H1 (cell line): ENCODE measurements around the gene FAIM2.

Experiments
- ATF2 ChIP-seq: IDR thresholded peaks from 2 replicates; pipeline ENCODE4 v1.6.1; 2012; ENCODE audit warnings: low read length, inconsistent platforms
- CREB1 ChIP-seq: IDR thresholded peaks from 2 replicates; pipeline ENCODE4 v1.6.1; 2012; ENCODE audit warnings: inconsistent platforms
- EGR1 ChIP-seq: IDR thresholded peaks from 2 replicates; pipeline ENCODE4 v1.6.1; 2011; ENCODE audit warnings: low read depth, low read length, borderline replicate concordance
- EZH2 ChIP-seq: fragments of 200-600 bp; sonication (generic); IDR thresholded peaks from 2 replicates; pipeline ENCODE4 v1.7.1; 2012; ENCODE audit warnings: low read depth, mild to moderate bottlenecking, moderate library complexity, low read length, inconsistent platforms; ENCODE audit not compliant: severe bottlenecking
- POLR2A ChIP-seq, 2 experiments: IDR thresholded peaks; 1 replicate in 1 of 2; 2 replicates in 1 of 2; pipeline ENCODE4 v1.6.1; 2011; ENCODE audit warnings: low read depth in 2 of 2, low read length in 2 of 2, mild to moderate bottlenecking in 2 of 2; ENCODE audit errors: control extremely low read depth in 1 of 2
- POLR2AphosphoS5 ChIP-seq: IDR thresholded peaks from 2 replicates; pipeline ENCODE4 v1.6.1; 2011; ENCODE audit warnings: low read depth, low read length
- RFX5 ChIP-seq: IDR thresholded peaks from 2 replicates; pipeline ENCODE4 v1.6.1; 2011; ENCODE audit warnings: low read depth, low read length, improper control_type of control experiment, borderline replicate concordance
- RXRA ChIP-seq: IDR thresholded peaks from 2 replicates; pipeline ENCODE4 v1.6.1; 2011; ENCODE audit warnings: low read depth, mild to moderate bottlenecking, low read length, moderate library complexity; ENCODE audit not compliant: insufficient read depth
- SIN3A ChIP-seq, 2 experiments: IDR thresholded peaks in 1 of 2; conservative IDR thresholded peaks in 1 of 2; 2 replicates each; pipeline ENCODE4 v1.6.1; 2011 to 2012; ENCODE audit warnings: low read length in 2 of 2, improper control_type of control experiment in 1 of 2, low read depth in 1 of 2, mild to moderate bottlenecking in 1 of 2
- ZNF274 ChIP-seq: IDR thresholded peaks from 2 replicates; pipeline ENCODE4 v1.7.0; 2012; ENCODE audit warnings: low read length, borderline replicate concordance; ENCODE audit errors: extremely low read depth
- TF ChIP-seq, protein P1 (sequence below), 3 experiments: IDR thresholded peaks; 1 replicate in 2 of 3; 2 replicates in 1 of 3; pipeline versions ENCODE4 v1.5.1 to v1.6.1; 2011; ENCODE audit warnings: low read length in 3 of 3, mild to moderate bottlenecking in 3 of 3, inconsistent platforms in 2 of 3, low read depth in 1 of 3, moderate library complexity in 1 of 3; ENCODE audit not compliant: insufficient read depth in 1 of 3; ENCODE audit errors: control extremely low read depth in 1 of 3
- TF ChIP-seq, protein P2 (sequence below): IDR thresholded peaks from 2 replicates; pipeline ENCODE4 v1.6.1; 2012; ENCODE audit warnings: inconsistent platforms
- TF ChIP-seq, protein P3 (sequence below): IDR thresholded peaks from 2 replicates; pipeline ENCODE4 v1.6.1; 2011; ENCODE audit warnings: low read depth, mild to moderate bottlenecking, low read length; ENCODE audit not compliant: insufficient read depth

GRCh38 chr12:49881415-49882247 is 22.1 kb downstream of the FAIM2 start:
- TF ChIP-seq RXRA: no peak
- TF ChIP-seq, protein P1, sequence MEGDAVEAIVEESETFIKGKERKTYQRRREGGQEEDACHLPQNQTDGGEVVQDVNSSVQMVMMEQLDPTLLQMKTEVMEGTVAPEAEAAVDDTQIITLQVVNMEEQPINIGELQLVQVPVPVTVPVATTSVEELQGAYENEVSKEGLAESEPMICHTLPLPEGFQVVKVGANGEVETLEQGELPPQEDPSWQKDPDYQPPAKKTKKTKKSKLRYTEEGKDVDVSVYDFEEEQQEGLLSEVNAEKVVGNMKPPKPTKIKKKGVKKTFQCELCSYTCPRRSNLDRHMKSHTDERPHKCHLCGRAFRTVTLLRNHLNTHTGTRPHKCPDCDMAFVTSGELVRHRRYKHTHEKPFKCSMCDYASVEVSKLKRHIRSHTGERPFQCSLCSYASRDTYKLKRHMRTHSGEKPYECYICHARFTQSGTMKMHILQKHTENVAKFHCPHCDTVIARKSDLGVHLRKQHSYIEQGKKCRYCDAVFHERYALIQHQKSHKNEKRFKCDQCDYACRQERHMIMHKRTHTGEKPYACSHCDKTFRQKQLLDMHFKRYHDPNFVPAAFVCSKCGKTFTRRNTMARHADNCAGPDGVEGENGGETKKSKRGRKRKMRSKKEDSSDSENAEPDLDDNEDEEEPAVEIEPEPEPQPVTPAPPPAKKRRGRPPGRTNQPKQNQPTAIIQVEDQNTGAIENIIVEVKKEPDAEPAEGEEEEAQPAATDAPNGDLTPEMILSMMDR (IDR thresholded peaks at IDR 0.05; ENCODE audit: control extremely low read depth in 1 of 3, insufficient read depth in 1 of 3, low read depth in 1 of 3, low read length in 3 of 3): no peak
- TF ChIP-seq, protein P2, sequence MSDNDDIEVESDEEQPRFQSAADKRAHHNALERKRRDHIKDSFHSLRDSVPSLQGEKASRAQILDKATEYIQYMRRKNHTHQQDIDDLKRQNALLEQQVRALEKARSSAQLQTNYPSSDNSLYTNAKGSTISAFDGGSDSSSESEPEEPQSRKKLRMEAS: no peak
- TF ChIP-seq ZNF274: no peak
- TF ChIP-seq EZH2: no peak
- TF ChIP-seq SIN3A (conservative IDR thresholded peaks at IDR 0.05 in 1 of 2, IDR thresholded peaks at IDR 0.05 in 1 of 2; ENCODE audit: low read depth in 1 of 2, low read length in 2 of 2): no peak
- TF ChIP-seq EGR1: no peak
- no peak for TF ChIP-seq ATF2
- no peak for TF ChIP-seq CREB1
- no peak for TF ChIP-seq POLR2AphosphoS5
- no peak for TF ChIP-seq RFX5
- TF ChIP-seq, protein P3, sequence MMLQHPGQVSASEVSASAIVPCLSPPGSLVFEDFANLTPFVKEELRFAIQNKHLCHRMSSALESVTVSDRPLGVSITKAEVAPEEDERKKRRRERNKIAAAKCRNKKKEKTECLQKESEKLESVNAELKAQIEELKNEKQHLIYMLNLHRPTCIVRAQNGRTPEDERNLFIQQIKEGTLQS: no peak
- TF ChIP-seq POLR2A (IDR thresholded peaks at IDR 0.05; ENCODE audit: control extremely low read depth in 1 of 2, low read depth in 2 of 2, low read length in 2 of 2): no peak
